Measurements from ENCODE around the gene NELFB.

NELFB gene

DNA sequence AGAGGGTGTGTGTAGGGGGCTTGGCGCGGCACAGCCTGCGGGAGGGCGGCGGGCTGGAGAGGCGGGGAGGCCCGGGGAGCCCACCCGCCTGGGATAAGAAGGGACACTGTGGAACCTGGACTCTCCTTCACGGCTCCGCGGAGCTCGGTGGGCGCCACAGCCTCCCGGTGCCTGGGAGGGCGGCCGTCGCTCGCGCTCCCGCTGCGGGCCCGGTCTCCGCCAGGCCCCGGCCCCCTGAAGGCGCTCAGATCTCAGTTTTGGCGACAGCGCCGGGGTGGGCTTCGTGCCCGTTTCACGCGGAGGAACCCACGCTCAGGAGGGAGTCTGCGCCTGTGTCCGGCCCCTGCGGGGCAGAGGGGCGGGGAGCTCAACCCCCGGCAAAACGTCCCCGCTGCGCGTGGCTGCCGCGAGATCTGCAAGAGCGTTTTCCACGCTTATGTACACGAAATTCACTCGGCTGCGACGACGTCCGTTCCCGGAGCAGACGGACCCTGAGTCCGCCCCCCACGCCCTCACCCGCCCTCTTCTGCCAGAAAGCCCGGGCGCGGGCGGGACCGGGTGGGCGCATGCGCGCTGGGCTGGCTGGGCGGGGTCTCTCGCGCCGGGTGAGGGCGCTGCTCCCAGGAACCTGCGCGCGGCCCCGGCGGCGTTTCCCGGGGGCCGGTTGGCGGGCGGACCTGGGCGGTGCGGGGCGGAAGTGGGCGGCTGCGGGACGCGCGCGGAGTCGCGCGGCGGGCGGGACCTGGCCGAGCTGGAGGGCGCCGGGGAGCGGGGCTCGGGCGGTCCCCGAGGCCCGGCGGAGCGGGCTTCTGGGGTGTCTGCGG lies at the start of gene NELFB:
NELFB (plus strand) TSS at position 704 of the 824 bp plus-strand sequence.
- DNase-seq (ENCODE audit: low read depth in 2 of 2), result peak; percentile 82 to 94

DNA sequence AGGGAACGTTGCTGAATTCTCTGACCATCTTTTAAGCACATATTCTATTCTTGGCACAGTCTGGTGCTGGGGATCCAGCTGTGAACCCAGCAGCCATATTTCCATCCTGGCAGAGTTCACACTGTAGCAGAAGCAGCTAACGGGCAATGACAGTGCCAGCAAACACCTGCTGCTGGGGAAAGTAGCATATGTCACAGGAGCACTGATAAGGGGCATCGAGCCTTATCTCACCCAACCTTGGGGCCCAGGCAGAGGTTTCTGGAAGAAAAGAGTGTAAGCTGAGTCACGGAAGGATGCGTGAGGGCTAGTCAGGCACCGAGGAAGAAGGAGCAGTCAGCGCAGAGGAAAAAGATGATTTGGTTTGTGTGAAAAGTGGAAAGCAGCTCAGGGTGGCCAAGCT lies 48.5 kb upstream of the NELFB start:
- no peak for DNase-seq (ENCODE audit: low read depth in 2 of 2)

DNA sequence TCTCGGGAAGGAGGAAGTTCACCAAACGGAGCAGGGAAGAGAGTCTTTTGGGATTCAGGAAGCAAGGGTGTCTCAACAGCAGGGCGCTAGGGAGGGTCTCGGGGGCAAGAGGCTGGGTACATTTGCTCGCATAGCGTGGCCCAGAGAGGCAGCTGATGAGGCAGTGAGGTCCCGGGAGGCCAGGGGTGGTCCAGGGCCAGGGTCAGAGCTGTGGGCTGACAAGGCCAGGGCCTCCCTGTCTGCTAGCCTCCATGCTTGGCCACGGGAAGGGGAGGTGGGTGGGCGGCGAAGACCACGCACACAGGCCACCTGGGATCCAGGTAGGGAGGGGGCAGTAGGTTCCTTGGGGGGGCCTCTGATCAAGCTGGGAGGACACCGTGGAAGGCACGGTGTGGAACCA lies 43.6 kb upstream of the NELFB start:
- DNase-seq (ENCODE audit: low read depth in 2 of 2), result no peak

DNA sequence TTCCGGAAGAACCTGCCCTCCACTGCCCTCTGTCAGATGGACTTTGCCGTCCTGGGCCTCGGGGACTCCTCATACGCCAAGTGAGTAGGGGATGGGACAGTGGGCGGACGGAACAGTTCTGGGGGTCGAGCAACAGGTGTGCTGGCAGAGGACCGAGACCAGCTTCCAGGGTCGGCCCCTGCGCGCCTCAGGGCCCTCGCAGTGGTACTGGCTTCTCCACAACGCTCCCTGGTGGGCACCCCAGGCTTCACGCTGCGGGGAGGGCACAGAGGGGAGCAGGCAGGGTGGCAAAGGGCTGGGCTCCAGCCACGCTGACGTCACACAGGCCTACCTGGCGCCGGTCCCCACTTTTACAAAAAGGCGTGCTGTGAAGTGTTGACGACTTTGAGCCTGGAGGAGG lies 42.6 kb upstream of the NELFB start:
- DNase-seq (ENCODE audit: low read depth in 2 of 2), result no peak

DNA sequence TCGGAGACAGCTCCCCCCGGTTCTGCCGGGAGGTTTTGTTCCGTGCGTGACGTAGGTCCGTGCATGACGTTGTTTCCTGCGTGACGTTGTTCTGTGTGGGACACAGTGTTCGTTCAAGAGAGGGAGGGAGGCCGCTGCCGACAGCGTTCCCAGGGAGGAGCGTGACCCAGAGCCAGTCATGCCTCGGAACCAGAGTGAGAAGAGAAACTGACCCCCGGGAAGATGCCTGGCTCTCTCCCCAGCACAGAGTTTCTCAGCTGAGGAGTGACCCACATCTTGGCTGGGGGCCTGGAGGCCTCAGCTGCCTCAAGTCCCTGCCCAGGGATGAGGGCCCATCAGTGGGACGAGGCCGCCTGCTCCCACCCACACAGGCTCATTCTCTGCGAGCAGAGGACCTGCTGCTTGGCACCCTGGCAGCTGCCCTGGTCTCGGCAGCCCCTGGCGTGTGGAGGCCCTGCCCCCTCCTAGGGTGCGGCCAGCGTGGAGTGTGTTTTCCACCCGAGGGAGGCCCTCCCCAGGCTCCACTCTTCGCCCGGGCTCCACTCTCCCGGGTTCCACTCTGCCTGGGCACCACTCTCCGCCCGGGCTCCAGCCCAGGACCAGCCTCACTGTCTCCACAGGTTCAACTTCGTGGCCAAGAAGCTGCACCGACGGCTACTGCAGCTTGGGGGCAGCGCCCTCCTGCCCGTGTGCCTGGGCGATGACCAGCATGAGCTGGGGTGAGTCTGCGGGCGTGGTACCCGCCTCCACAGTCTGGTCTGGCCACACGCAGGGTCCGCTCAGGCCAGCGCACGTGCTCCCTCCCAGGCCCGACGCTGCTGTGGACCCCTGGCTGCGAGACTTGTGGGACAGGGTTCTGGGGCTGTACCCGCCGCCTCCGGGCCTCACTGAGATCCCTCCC lies 41.7 kb upstream of the NELFB start:
- DNase-seq (ENCODE audit: low read depth in 2 of 2), result no peak

DNA sequence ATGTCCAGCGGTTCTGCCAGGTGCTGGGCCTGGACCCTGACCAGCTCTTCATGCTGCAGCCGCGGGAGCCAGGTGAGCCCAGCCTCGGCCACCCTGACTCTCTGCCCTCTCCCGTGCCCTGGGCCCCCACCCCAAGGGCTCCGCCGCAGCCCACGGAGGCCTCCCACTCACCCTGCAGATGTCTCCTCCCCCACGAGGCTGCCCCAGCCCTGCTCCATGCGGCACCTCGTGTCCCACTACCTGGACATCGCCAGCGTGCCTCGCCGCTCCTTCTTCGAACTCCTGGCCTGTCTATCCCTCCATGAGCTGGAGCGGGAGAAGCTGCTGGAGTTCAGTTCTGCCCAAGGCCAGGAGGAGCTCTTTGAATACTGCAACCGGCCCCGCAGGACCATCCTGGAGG lies 40.5 kb upstream of the NELFB start:
- DNase-seq (ENCODE audit: low read depth in 2 of 2), result no peak

DNA sequence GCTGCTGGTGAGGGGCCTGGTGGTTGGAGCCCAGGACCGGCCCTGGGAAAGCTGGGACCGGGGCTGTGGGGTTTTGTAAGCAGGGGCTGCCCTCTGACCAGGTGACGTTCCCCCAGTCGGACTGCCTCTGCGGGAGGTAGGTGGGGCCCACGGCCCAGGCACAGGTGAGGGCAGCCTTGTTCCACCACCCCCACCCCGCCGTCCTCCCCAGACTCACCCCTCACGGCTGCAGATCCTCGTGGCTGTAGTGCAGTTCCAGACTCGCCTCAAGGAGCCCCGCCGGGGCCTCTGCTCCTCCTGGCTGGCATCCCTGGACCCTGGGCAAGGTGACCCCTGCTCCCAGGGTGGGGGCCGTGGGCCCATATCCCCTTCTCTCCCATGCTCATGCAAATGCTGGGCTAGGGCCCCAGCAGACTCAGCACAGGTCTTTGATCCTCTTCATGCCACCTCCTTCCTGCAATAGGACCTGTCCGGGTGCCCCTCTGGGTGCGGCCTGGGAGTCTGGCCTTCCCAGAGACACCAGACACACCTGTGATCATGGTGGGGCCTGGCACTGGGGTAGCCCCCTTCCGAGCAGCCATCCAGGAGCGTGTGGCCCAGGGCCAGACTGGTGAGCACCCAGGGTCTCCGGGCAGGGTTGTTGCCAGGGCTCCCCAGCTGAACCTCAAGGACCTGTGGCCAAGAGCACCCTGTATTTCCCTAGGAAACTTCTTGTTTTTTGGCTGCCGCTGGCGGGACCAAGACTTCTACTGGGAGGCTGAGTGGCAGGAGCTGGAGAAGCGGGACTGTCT lies 39.7 kb upstream of the NELFB start:
- DNase-seq (ENCODE audit: low read depth in 2 of 2), result no peak

DNA sequence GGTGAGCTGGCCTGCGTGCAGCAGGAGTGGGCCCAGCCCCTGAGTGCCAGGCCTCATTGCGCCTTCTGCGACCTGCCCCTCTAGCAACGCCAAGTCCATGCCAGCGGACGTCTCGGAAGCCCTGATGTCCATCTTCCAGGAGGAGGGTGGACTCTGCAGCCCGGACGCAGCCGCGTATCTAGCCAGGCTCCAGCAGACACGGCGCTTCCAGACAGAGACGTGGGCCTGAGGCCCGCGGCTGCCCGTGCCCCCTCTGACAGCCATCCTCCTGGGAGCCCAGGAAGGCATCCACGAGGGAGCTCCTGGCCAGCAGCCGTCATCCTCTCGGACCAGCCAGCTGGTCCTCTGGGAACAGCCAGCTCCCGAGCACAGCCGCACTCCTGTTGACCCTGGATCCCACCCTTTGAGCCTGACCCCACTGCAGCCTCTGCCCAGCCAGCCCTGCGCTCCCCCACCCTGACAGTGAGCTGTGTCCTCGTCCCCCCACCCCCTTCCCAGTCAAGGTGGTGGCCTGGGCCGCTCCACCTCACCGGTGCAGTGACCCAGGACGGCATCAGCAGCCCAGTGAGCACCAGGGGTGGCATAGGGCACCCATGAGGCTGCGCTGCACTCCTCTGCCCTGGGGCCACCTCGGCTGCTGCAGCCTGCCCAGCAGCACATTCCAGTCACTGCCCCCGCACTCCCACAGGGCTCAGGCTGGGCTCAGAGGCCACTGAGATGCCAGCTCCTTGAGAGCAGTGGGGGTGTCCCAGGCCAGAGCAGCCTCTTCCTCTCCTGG lies 38.8 kb upstream of the NELFB start:
- no peak for DNase-seq (ENCODE audit: low read depth in 2 of 2)

DNA sequence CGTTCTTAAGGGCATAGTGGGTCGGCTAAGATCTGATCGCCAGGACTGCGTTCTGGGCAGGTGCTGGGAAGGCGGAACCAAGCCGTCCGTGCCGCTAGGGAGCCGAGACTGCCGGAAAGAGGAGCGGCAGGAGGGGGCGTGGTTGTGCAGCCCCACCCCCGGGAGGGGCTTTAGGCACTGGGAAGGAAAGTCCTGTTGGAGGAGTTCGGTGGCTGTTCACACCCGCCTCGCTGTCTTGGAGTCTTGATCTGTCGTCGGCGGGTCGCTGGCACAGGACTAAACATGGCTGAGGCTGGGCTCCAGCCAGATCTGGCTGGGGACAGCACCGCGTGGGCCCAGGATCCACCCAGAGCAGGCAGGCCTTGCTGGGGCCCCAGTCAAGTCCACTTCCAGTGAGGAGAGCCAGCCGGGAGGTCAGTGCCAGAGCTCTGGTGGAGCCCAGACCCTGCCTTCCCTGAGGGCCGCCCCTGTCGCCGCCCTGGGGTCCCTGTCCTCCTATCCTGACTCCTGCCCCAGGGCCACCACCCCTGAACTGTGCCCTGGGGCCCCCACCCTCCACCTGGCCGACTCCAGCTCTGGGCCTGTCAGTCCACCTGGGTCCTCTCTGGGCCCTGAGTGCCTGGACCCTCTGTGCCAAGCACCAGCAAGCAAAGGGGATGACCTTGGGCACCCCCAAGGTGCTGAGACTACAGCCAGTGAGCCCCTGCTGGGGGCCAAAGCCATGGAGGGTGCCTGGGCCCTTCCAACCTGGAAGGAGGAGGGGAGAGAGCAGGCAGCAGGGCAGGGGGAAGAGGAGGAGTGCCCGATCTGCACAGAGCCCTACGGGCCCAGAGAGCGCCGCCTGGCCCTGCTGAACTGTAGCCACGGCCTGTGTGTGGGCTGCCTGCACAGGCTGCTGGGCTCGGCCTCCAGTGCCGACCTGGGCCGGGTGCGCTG lies 37.6 kb upstream of the NELFB start:
- no peak for DNase-seq (ENCODE audit: low read depth in 2 of 2)

DNA sequence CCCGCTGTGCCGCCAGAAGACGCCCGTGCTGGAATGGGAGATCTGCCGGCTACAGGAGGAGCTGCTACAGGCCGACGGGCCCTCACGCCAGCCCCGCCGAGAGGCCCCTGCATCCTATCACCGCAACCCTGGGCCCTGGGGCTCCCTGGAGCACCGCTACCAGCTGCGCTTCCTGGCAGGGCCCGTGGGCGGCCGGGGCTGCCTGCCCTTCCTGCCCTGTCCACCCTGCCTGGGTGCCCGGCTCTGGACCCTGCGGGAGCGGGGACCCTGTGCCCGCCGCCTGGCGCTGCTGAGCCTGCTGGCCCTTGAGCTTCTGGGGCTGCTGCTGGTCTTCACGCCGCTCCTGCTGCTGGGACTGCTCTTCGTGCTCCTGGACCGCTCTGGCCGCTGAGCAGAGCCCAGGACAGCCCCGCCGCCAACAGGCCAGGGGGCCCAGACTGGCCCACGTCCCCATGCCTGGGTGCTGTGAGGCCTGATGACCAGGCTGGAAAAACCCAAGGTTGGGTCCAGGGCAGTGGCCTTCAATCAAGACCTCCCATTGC lies 36.8 kb upstream of the NELFB start:
- no peak for DNase-seq (ENCODE audit: low read depth in 2 of 2)

DNA sequence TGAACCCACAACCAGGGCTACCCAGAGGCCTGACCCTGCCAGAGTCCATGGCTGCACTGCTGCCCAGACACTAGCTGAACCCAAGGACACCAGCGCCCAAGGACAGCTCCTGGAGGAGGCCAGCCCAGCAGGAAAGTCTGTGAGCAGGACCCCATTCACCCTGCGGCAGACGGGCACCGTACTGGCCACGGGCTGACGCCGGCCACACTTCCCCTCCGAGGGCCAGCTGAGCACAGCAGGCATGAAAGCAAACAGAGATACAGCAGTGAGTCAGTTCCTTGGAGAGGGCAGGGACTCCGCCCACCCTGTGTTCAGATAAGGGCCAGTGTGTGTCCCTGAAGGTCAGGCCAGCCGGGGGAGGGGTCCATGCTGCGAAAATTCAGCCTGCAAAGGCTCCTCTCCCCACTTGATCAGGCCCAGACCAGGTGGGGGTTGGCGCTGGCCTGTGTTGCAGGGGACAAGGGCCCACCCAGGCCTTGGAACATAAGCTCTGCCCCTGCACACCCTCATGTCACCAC lies 36.3 kb upstream of the NELFB start:
- DNase-seq (ENCODE audit: low read depth in 2 of 2), result no peak

DNA sequence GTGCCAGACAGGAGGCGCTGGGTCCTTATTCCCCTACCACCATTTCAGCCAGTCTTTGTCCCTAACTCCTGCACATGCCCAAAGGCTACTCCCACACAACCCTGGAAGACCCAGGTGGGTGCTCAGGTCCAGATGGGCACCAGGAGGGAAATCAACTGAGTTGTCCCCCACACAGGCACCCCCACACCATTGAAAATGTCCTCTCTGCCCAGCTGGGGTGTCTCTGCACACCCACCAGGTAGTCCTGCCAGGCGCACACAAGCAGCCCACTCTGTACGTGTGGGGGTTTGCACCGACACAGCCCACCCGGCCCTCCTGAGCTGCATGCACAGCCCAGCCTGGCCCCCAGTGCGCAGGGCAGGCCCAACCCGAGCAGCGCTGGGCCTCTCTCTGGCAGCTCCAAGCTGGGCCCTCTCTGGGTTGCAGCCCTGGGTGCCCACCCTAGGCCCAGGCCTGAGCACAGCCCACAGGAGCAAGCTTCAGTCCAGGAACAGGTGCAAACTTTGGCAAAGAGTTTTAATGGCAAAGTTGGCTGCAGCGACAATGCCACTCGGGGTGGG lies 35.3 kb upstream of the NELFB start:
- no peak for DNase-seq (ENCODE audit: low read depth in 2 of 2)

DNA sequence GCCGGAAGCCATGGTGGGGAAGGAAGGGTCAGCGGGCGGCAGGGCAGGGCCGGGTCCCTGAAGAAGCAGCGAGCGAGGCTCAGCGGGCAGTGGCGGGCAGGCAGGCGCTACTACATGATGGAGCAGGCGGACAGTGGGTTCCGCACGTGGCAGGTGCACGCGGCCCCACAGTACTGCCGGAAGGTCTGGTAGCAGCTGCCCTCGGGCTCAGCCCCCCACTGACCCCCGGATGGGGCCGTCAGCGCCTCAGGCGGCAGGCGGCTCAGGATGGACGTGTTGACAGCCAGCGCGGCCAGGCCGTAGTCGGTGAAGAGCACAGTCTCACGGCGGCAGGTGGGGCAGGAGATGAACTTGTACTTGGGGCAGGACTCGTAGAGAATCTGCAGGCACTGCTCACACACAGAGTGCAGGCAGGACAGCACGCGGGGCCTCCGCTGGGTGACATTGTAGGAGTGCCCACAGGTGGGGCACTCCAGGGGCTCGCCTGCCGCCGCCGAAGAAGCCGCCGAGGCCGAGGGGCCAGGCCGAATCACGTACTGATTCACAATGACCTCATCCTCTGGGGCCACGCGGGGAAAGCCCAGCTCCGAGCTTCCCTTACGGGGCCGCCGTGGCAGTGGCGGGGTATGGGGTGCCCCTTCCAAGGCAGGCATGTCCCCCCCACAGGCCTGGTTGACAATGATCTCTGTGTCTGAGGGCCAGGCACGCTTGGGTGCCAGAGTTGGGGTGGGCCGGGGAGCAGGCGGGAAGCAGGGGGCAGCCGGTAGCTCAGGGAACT lies 34.6 kb upstream of the NELFB start:
- DNase-seq (ENCODE audit: low read depth in 2 of 2), result no peak

DNA sequence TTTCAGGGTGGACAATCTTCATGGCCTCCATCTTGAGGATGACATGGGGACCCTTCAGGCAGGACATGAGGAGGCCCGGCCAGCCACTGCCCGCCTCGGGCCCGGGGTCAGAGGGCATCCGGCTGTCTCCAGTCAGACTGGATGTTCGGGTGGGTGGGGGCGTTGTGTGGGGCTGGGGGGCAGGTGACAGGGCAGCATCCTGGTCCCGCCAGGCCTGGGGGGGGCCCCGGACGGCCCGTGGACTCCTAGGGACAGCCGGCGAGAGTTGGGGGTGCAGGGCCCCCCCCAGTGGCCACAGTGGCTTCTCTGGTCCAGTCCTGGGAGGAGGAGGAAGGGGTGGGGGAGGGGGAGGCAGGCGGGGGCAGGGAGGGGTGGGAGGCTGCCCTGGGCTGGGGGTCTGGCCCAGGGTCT lies 34.0 kb upstream of the NELFB start:
- no peak for DNase-seq (ENCODE audit: low read depth in 2 of 2)

DNA sequence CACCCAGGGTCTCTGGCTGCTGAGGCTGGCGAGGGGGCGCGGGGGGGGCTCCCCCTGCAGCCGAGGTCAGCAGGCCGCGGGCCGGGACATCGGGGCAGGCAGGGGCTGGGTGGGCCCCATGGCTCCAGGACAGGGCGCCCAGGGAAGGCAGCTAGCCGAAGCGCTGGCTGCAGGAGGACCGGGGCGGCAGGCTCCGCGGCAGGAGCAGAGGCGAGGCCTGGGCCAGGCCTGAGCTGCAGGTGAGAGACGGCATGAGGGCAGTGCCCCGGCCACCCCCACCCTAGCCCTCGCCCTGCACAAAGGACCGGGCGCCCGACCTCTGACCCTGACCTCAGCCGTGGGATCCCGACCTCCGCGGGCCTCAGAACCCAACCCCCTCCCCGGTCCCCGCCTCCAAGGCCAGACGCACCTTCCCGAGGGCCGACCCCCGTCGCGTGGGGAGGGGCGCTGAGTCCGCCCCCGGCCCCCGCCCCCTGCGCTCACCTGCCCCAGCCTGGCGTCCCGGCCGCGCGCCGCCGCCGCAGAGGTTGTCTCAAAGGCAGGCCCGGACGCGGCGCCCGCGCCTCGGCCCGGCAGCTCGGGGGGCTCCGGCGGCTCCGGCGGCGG lies 33.5 kb upstream of the NELFB start:
- no peak for DNase-seq (ENCODE audit: low read depth in 2 of 2)

DNA sequence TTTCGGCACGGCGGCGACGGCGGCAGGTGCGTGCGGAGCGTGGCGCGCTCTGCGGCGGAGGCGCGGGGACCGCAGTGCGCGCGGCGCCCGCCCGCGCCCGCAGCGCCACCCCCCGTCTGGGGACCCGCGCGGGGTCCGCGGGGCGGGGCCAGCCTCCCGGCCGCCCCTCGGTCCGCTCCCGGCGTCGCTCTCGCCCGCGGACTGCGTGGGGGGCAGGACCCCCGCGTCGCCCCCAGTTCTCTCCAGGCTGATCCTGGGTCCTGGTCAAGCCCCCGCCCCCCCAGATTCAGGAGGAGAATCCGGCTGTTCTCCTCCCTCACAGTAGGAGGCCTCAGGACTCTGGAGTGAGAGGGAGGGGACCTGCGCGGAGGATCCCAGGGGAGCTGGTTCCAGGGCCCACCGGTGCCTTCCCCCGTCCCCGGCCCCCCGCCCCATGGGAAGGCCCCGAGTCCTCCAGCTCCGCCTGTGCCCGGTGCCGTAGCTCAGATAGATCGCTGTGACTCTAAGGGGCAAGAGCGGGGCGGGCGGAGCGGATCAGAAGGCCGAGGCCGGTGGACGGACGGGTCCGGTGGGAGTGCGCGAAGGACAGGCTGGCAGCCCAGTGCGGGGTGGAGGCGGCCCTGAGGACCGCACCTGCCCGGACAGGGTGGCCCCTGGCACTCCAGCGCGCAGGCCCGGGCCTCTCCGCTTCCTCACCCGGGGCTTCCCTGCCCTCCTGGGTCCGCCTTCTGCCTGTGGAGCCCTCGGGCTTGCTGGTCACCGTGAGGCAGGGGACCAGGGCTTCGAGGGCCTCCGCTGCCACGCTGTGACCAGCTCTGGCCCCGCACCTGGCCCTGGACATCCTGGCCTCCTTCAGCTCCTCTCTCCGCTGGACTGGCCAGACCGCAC lies 32.7 kb upstream of the NELFB start, which contains the start of gene RNF208:
RNF208 (minus strand) TSS at position 51 of the 888 bp plus-strand sequence. CDS start 1,028 bp downstream, outside the sequence.
- DNase-seq (ENCODE audit: low read depth in 2 of 2), result no peak

Measured in stimulated activated CD4-positive, alpha-beta T cell treated with anti-CD3 and anti-CD28 coated beads, Interleukin-15, amount 100 ng/mL, for 48 hours (primary cell).